Activated naive CD4-positive, alpha-beta T cell treated with anti-CD3 and anti-CD28 coated beads, Interleukin-2, amount 50 U/mL, for 24 hours (primary cell): Measurements from ENCODE around the gene TMTC1.

Source experiments
- H3K27ac Mint-ChIP-seq: one replicate; pipeline ENCODE4 v1.8.0; 2021; ENCODE audit warnings: mild to moderate bottlenecking, mixed read lengths
- H3K27me3 Mint-ChIP-seq: one replicate; pipeline ENCODE4 v1.8.0; 2021; ENCODE audit warnings: mixed read lengths
- H3K36me3 Mint-ChIP-seq: one replicate; pipeline ENCODE4 v1.8.0; 2021; ENCODE audit warnings: mixed read lengths
- H3K4me1 Mint-ChIP-seq: one replicate; pipeline ENCODE4 v1.8.0; 2021; ENCODE audit warnings: mixed read lengths
- H3K4me3 Mint-ChIP-seq: one replicate; pipeline ENCODE4 v1.8.0; 2021; ENCODE audit warnings: mild to moderate bottlenecking, mixed read lengths
- H3K9me3 Mint-ChIP-seq: one replicate; pipeline ENCODE4 v1.8.0; 2021; ENCODE audit warnings: mixed read lengths

Gene TMTC1

DNA sequence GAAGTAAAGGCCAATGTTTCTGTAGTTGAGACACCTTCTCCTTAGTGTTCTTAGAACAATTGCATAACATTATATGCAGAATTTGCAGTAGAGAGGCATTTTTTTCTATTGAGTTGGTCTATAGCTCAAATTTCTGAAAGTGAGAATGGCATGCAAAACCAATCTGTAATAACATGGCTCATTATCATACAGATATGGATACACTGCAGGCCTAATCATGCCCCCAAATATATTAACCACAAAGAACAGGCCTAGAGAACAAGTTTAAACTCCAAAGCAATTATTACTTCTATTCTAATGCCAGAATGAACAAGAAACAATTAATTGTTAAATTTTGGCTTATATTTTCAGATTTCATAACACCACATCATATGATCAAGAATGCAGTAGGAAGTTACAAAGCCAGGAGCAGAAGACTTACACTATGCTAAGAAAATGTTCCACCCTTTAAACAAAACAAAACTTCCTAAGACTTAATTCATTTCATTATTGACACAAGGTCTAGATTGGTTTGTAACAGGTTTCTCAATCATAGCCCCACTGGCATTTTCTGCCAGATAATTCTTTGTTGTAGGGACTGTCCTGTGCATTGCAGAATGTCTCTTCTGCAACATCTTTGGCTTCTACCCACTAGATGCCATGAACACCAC, 26.9 kb downstream of the TMTC1 start:
- no peaks in the 10 kb centered on the region for H3K9me3 Mint-ChIP-seq
- H3K4me1 Mint-ChIP-seq, result no peaks in the 10 kb centered on the region
- no peak overlapping the region for H3K27ac Mint-ChIP-seq

GRCh38 chr12:29754235-29755189, 29.2 kb downstream of the TMTC1 start:
- no peak overlapping the region for H3K4me3 Mint-ChIP-seq
- no peaks in the 10 kb centered on the region for H3K4me1 Mint-ChIP-seq
- no peaks in the 10 kb centered on the region for H3K9me3 Mint-ChIP-seq
- H3K27ac Mint-ChIP-seq, result no peak overlapping the region
- no peaks in the 10 kb centered on the region for H3K36me3 Mint-ChIP-seq
- no peaks in the 10 kb centered on the region for H3K27me3 Mint-ChIP-seq

More for the DNA sequence above, 26.9 kb downstream of the TMTC1 start:
- Mint-ChIP-seq H3K4me3 (no peak overlapping the region), H3K27me3 (no peaks in the 10 kb centered on the region), H3K36me3 (no peaks in the 10 kb centered on the region)

DNA sequence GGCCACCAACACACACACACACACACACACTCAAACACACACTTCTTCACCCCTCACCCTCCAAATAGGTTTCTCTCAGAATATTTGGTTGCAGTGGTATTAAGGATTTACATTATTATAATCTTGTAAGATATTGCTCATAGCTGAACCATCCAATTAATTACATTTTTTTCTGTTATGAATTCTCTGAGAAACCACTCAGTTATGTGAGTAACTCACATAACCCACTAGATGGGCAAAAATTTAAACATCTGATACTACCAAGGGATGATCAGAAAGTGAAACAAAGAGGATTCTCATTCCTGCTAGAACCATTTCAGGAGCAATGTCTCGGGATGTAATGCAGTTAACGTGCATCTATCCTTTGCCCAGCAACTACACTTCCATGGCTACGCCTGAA, 31.6 kb downstream of the TMTC1 start:
- Mint-ChIP-seq H3K36me3 (no peaks in the 10 kb centered on the region), H3K4me1 (no peaks in the 10 kb centered on the region), H3K9me3 (no peaks in the 10 kb centered on the region), H3K27me3 (no peaks in the 10 kb centered on the region), H3K27ac (no peak overlapping the region), H3K4me3 (no peak overlapping the region)

DNA sequence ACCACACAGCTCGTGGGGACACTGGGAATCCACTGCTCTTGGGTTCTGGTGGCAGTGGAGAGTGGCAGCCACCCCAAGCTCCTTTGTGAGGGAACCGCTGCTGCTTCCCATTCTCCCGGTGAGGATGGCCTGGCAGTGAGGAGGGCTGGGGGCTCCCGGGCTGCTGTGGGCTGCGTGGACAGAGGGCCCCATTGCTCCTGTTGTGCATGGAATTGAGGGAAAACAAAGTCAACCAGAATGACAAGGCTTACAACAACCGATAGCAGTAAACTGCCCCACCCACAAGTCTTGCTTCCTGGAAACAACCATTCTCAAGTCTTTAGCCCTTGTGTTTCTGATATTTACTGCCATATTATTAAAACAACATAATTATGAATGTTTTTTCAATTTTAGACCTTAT, 32.1 kb downstream of the TMTC1 start:
- H3K36me3 Mint-ChIP-seq, result no peaks in the 10 kb centered on the region
- no peaks in the 10 kb centered on the region for H3K4me1 Mint-ChIP-seq
- H3K27ac Mint-ChIP-seq, result no peak overlapping the region

DNA sequence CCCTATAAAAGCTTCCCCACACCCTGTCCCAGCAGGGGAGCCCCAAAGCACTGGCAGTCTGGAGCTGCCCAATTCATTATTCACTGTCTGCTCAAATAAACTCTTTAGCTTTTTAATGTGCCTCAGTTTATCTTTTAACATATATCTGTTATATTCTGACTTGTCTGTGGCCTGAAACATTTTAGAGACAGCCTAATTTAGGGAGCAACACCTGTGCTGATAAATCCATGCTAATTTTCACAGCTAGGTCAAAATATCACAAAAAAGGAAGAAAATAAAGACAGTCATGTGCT, 32.9 kb downstream of the TMTC1 start:
- Mint-ChIP-seq H3K27ac (no peak overlapping the region), H3K36me3 (no peaks in the 10 kb centered on the region), H3K27me3 (no peaks in the 10 kb centered on the region), H3K4me3 (no peak overlapping the region), H3K4me1 (no peaks in the 10 kb centered on the region), H3K9me3 (no peaks in the 10 kb centered on the region)

More for the DNA sequence above, 32.1 kb downstream of the TMTC1 start:
- Mint-ChIP-seq H3K9me3 (no peaks in the 10 kb centered on the region), H3K27me3 (no peaks in the 10 kb centered on the region), H3K4me3 (no peak overlapping the region)

DNA sequence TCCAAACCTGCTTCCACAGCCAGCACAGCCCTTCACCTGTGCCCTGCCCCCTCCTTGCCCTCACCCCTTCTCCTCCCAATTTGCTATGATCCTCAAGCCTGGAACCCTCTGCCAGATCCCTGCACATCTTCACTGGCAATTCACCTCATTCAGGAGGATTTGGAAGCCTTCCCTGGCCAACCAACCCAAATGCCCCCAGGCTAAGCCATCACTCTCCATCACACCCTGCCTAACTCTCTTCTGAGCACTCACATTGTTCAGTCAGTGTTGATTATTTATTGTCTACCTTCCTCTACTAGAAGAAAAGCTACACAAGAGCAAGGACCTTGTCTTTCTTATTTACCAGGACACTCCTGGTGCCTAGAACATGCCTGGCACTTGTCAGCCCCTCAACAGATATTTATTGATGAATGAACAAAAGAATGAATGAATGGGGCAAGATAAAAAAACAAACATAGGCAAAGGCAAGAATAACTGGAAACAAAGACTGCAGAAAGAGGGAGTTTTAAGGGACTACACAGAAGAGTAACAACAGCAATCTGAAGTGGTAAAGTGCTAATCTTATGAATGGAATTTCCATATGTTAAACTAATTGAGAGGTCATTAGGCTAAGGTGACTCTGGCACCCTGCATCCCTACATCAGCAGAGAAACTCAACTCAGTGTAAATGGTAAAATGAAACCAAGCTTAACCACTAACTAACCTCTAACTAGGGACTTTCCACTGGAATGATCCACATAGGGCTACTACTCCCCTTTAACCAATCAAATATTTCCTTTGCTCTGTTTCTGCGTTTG, 33.4 kb downstream of the TMTC1 start:
- Mint-ChIP-seq H3K9me3 (no peaks in the 10 kb centered on the region), H3K27me3 (no peaks in the 10 kb centered on the region), H3K36me3 (no peaks in the 10 kb centered on the region), H3K4me1 (no peaks in the 10 kb centered on the region), H3K27ac (no peak overlapping the region), H3K4me3 (no peak overlapping the region)

GRCh38 chr12:29744365-29744764, 39.4 kb downstream of the TMTC1 start:
- no peaks in the 10 kb centered on the region for H3K36me3 Mint-ChIP-seq
- H3K4me3 Mint-ChIP-seq, result no peak overlapping the region
- no peaks in the 10 kb centered on the region for H3K4me1 Mint-ChIP-seq
- H3K27me3 Mint-ChIP-seq, result no peaks in the 10 kb centered on the region
- peaks cover 5% of the 10 kb centered on the region for H3K9me3 Mint-ChIP-seq
- H3K27ac Mint-ChIP-seq, result no peak overlapping the region

DNA sequence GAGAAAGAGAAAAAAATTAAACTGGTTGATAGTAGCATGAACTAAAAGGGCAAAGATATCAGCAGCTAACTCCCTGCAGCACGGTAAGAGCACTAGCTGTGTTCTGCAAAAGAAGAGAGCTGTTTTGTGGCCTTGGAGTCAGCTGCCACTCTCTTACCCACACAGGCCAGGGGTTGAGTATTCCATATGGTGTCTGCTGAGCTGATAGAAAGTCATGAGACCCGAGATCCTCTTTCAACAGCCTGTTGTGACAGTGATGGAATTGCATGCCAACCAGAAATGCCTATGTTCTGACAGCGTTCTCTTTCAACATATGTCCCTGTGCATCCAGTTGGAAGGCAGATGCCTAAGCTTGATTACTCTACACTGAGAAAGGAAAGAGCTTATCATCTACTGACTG, 39.9 kb downstream of the TMTC1 start:
- no peaks in the 10 kb centered on the region for H3K36me3 Mint-ChIP-seq
- no peak overlapping the region for H3K27ac Mint-ChIP-seq
- H3K4me1 Mint-ChIP-seq, result no peaks in the 10 kb centered on the region
- H3K4me3 Mint-ChIP-seq, result no peak overlapping the region
- H3K27me3 Mint-ChIP-seq, result no peaks in the 10 kb centered on the region
- H3K9me3 Mint-ChIP-seq, result peaks cover 5% of the 10 kb centered on the region

DNA sequence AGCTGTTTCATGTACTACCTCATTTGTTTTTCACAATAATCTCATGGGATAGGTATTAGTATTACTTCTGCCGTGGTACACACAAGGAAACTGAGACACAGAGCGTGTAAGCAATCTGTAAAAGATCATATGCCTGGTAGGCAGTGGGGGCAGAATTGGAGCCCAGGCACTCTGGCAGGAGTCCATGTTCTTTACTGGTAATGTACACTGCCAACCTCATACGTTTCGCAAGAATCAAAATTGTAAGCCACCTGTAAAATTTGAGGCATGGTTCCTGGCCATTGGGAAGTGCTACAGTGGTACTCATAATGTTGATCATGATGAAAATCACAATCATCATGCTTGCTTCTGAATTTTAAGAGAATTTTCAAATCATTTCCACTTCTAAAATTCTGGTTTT, 40.7 kb downstream of the TMTC1 start:
- Mint-ChIP-seq H3K36me3 (no peaks in the 10 kb centered on the region), H3K27ac (no peak overlapping the region), H3K9me3 (peaks cover 5% of the 10 kb centered on the region), H3K4me1 (no peaks in the 10 kb centered on the region), H3K27me3 (no peaks in the 10 kb centered on the region), H3K4me3 (no peak overlapping the region)

- H3K4me3 Mint-ChIP-seq, result no peak overlapping the region
- no peaks in the 10 kb centered on the region for H3K36me3 Mint-ChIP-seq
- no peak overlapping the region for H3K27ac Mint-ChIP-seq
- peaks cover 5% of the 10 kb centered on the region for H3K9me3 Mint-ChIP-seq
- no peaks in the 10 kb centered on the region for H3K4me1 Mint-ChIP-seq
- no peaks in the 10 kb centered on the region for H3K27me3 Mint-ChIP-seq
These were observed 41.1 kb downstream of the TMTC1 start for GRCh38 chr12:29742646-29743045.

GRCh38 chr12:29741342-29742241, 42.1 kb downstream of the TMTC1 start:
- Mint-ChIP-seq H3K27ac (no peak overlapping the region), H3K9me3 (peaks cover 5% of the 10 kb centered on the region), H3K4me3 (no peak overlapping the region), H3K36me3 (no peaks in the 10 kb centered on the region), H3K27me3 (no peaks in the 10 kb centered on the region), H3K4me1 (no peaks in the 10 kb centered on the region)

DNA sequence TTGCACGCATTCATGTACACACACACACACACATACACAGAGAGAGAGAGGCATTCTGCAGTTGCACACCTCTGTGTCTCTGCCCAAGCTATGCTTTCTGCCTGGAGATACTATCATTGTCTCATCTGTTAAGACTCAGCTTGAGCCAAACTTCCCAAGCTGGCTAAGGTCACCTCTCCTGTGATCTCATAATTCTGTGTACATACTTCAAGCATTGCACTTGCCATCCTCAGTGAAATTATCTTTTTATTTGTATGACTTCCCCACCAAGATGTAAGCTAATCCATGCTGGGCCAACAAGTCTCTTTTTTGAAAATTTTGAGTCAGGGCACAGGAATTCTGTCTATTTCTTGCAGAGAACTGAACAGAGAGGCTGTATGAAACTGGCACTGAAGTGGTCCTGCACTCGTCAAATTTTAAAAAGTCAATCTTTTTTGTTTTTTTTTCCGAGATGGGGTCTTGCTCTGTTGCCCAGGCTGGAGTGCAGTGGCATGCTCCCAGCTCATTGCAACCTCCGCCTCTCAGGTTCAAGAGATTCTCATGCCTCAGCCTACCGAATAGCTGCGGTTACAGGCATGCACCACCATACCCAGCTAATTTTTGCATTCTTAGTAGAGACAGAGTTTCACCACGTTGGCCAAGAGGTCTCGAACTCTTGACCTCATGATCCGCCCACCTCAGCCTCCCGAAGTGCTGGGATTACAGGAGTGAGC, 44.3 kb downstream of the TMTC1 start:
- H3K27me3 Mint-ChIP-seq, result no peaks in the 10 kb centered on the region
- H3K27ac Mint-ChIP-seq, result no peak overlapping the region
- no peaks in the 10 kb centered on the region for H3K4me1 Mint-ChIP-seq
- no peaks in the 10 kb centered on the region for H3K36me3 Mint-ChIP-seq
- H3K9me3 Mint-ChIP-seq, result peaks cover 5% of the 10 kb centered on the region
- H3K4me3 Mint-ChIP-seq, result no peak overlapping the region

GRCh38 chr12:29738365-29738764, 45.4 kb downstream of the TMTC1 start:
- no peak overlapping the region for H3K27ac Mint-ChIP-seq
- H3K4me3 Mint-ChIP-seq, result no peak overlapping the region
- H3K36me3 Mint-ChIP-seq, result no peaks in the 10 kb centered on the region
- no peaks in the 10 kb centered on the region for H3K4me1 Mint-ChIP-seq
- peaks cover under 1% of the 10 kb centered on the region for H3K9me3 Mint-ChIP-seq
- H3K27me3 Mint-ChIP-seq, result no peaks in the 10 kb centered on the region

- Mint-ChIP-seq H3K36me3 (no peaks in the 10 kb centered on the region), H3K4me3 (no peak overlapping the region), H3K9me3 (no peaks in the 10 kb centered on the region)
These were observed 46.1 kb downstream of the TMTC1 start for GRCh38 chr12:29737644-29738043.

More at GRCh38 chr12:29737644-29738043, 46.1 kb downstream of the TMTC1 start:
- no peaks in the 10 kb centered on the region for H3K27me3 Mint-ChIP-seq
- no peak overlapping the region for H3K27ac Mint-ChIP-seq
- H3K4me1 Mint-ChIP-seq, result no peaks in the 10 kb centered on the region
